HEK293 (cell line): ENCODE results near the gene DLG1.
"Not testable (repeated sequence)": the region's sequence is repeated elsewhere in the genome, so short reads cannot be mapped to it uniquely, and the experiment has no call there.

Experiments used
- CTCF ChIA-PET: fragments of 350-600 bp; formaldehyde crosslinking; extraction: SDS; loops from one replicate; lab custom pipeline; 2021; ENCODE audit warnings: antibody characterized with exemption; lab: Yijun Ruan, JAX
- POLR2A ChIA-PET: fragments of 300-600 bp; formaldehyde crosslinking; extraction: SDS; loops from one replicate; lab custom pipeline; 2020; ENCODE audit warnings: antibody characterized with exemption, inconsistent platforms; lab: Yijun Ruan, JAX
- H3K27ac ChIP-seq: fragments of 200-500 bp; sonication (Bioruptor generic); 2 replicates; pipeline ENCODE4 v1.5.1; 2014; ENCODE audit warnings: low read depth, low read length, control low read depth, inconsistent platforms; ENCODE audit errors: extremely low read depth
- H3K36me3 ChIP-seq, 2 experiments: fragments of 200-500 bp in 1 of 2; sonication (Bioruptor generic) in 1 of 2; 1 replicate in 1 of 2; 2 replicates in 1 of 2; pipeline ENCODE4 v1.5.1; 2014 to 2017; ENCODE audit warnings: inconsistent platforms in 2 of 2, low read length in 2 of 2; ENCODE audit not compliant: control insufficient read depth in 2 of 2, insufficient read depth in 1 of 2
- H3K4me1 ChIP-seq: fragments of 200-500 bp; sonication (Bioruptor generic); 2 replicates; pipeline ENCODE4 v1.5.1; 2014; ENCODE audit warnings: mild to moderate bottlenecking, low read length, inconsistent platforms; ENCODE audit not compliant: control insufficient read depth, insufficient read depth
- H3K4me3 ChIP-seq: 2 replicates; pipeline ENCODE4 v1.5.1; 2011; ENCODE audit warnings: low read depth, mild to moderate bottlenecking, control low read depth, low read length, moderate library complexity
- H3K9me3 ChIP-seq: fragments of 200-500 bp; sonication (Bioruptor generic); 2 replicates; pipeline ENCODE4 v1.5.1; 2014; ENCODE audit warnings: low read depth, low read length, inconsistent platforms; ENCODE audit not compliant: control insufficient read depth, insufficient read depth
- ATF2 ChIP-seq: fragments of 450-650 bp; formaldehyde crosslinking; IDR thresholded peaks from 2 replicates; pipeline ENCODE4 v1.5.1; 2016; ENCODE audit warnings: missing biosample characterization, missing genetic modification characterization, low read depth
- EGR2 ChIP-seq: fragments of 450-650 bp; formaldehyde crosslinking; IDR thresholded peaks from 2 replicates; pipeline ENCODE4 v1.5.1; 2016; ENCODE audit warnings: low read depth, missing biosample characterization, missing genetic modification characterization
- KLF1 ChIP-seq: fragments of 450-650 bp; formaldehyde crosslinking; IDR thresholded peaks from 2 replicates; pipeline ENCODE4 v1.5.1; 2016; ENCODE audit warnings: missing biosample characterization, missing genetic modification characterization
- PRDM1 ChIP-seq: fragments of 450-650 bp; formaldehyde crosslinking; IDR thresholded peaks from 2 replicates; pipeline ENCODE4; 2016; ENCODE audit warnings: missing biosample characterization, missing genetic modification characterization
- PRDM10 ChIP-seq: fragments of 450-650 bp; formaldehyde crosslinking; IDR thresholded peaks from 2 replicates; pipeline ENCODE4 v1.5.1; 2016; ENCODE audit warnings: missing biosample characterization, missing genetic modification characterization
- PRDM4 ChIP-seq: fragments of 450-650 bp; formaldehyde crosslinking; IDR thresholded peaks from 2 replicates; pipeline ENCODE4 v1.5.1; 2017; ENCODE audit warnings: missing biosample characterization, missing genetic modification characterization
- ZBTB17 ChIP-seq: fragments of 450-650 bp; formaldehyde crosslinking; IDR thresholded peaks from 2 replicates; pipeline ENCODE4 v1.5.1; 2016; ENCODE audit warnings: missing biosample characterization, missing genetic modification characterization
- ZFHX2 ChIP-seq: fragments of 450-650 bp; formaldehyde crosslinking; conservative IDR thresholded peaks from 2 replicates; pipeline ENCODE4 v1.5.1; 2016; ENCODE audit warnings: missing biosample characterization, missing genetic modification characterization
- ZNF202 ChIP-seq: fragments of 450-650 bp; formaldehyde crosslinking; IDR thresholded peaks from 2 replicates; pipeline ENCODE4 v1.5.1; 2016; ENCODE audit warnings: missing biosample characterization, missing genetic modification characterization, borderline replicate concordance
- ZNF777 ChIP-seq: fragments of 450-650 bp; formaldehyde crosslinking; IDR thresholded peaks from 2 replicates; pipeline ENCODE4 v1.5.1; 2017; ENCODE audit warnings: missing biosample characterization, missing genetic modification characterization, borderline replicate concordance

DLG1 gene

GRCh38 chr3:197201791-197202452 is 96.5 kb downstream of the DLG1 start:
- H3K36me3 ChIP-seq = no peaks in the 10 kb centered on the region
- POLR2A ChIA-PET = no interaction called here
- no peak overlapping the region for H3K27ac ChIP-seq
- no peak for TF ChIP-seq ZNF777 (tag by site-specific recombination)
- TF ChIP-seq ZFHX2 = 0 out of 2 replicates have a peak, but pooled peaks have one; percentile 10
- 0 out of 2 replicates have a peak, but pooled peaks have one; percentile 11 for TF ChIP-seq ZBTB17
- peak; percentile 36; the same call in 1 of the 2 replicates for TF ChIP-seq PRDM10 (tag by site-specific recombination)
- peak; percentile 28; the same call in 1 of the 2 replicates for TF ChIP-seq EGR2 (tag by site-specific recombination)
- TF ChIP-seq, all 188 proteins: peak for 4
- no peaks in the 10 kb centered on the region for H3K9me3 ChIP-seq
- CTCF ChIA-PET = no interaction called here
- no peak overlapping the region for H3K4me3 ChIP-seq
- H3K4me1 ChIP-seq = peaks cover 9% of the 10 kb centered on the region

- TF ChIP-seq ATF2 (tag by site-specific recombination) = peak; percentile 81
- peak; percentile 55; the same call in 1 of the 2 replicates for TF ChIP-seq ZNF202 (tag by site-specific recombination)
- TF ChIP-seq PRDM1 = peak; percentile 42; the same call in 1 of the 2 replicates
- H3K9me3 ChIP-seq, POLR2A ChIA-PET, H3K4me1 ChIP-seq, H3K27ac ChIP-seq, H3K36me3 ChIP-seq, CTCF ChIA-PET, H3K4me3 ChIP-seq: not testable (repeated sequence)
Measured at GRCh38 chr3:197200856-197201255, 97.6 kb downstream of the DLG1 start.

GRCh38 chr3:197197334-197197733 is 101.1 kb downstream of the DLG1 start:
- TF ChIP-seq PRDM4 (tag by site-specific recombination) (0 out of 2 replicates have a peak, but pooled peaks have one; percentile 17), KLF1 (tag by site-specific recombination) (no peak)
- H3K4me1 ChIP-seq = no peaks in the 10 kb centered on the region
- no peaks in the 10 kb centered on the region for H3K9me3 ChIP-seq
- no peak overlapping the region for H3K4me3 ChIP-seq
- ChIA-PET CTCF (interaction anchor here (2.1 kb wide), 1 partner anchor 10 kb away, joined by 11 read pairs; no protein-coding TSS in a partner anchor), POLR2A (no interaction called here)
- H3K27ac ChIP-seq = no peak overlapping the region
- H3K36me3 ChIP-seq = peaks cover 0 to 4% of the 10 kb centered on the region in 2 experiments; a peak in 1 of 3 replicates
